Cardiac muscle cell (in vitro differentiated cells and primary cell): Measurements from ENCODE around the gene DRD4. TPM values are rescaled to one million over a fixed set of nuclear protein-coding genes. Genes with fewer than 3 reads are reported as not detected.

Experiments used
- DNase-seq, 2 donors: peaks; one replicate each; pipeline versions ENCODE4 v3.0.0 to v3.0.0-alpha.2; 2010 to 2017; ENCODE audit warnings: low read depth in 1 of 2, low spot score in 1 of 2
- H3K27ac ChIP-seq: fragments of 200-600 bp; sonication (generic); 2 replicates; pipeline ENCODE4 v1.5.1; 2016
- H3K27me3 ChIP-seq: fragments of 200-600 bp; sonication (generic); 2 replicates; pipeline ENCODE4 v1.6.0; 2016; ENCODE audit warnings: control low read depth
- H3K36me3 ChIP-seq: fragments of 200-600 bp; sonication (generic); 2 replicates; pipeline ENCODE4 v1.5.1; 2016; ENCODE audit warnings: control low read depth
- H3K4me1 ChIP-seq: fragments of 200-600 bp; sonication (generic); 2 replicates; pipeline ENCODE4 v1.8.1; 2017; ENCODE audit warnings: low read depth, mild to moderate bottlenecking, mixed run types
- H3K4me3 ChIP-seq: fragments of 200-600 bp; sonication (generic); 2 replicates; pipeline ENCODE4 v1.5.1; 2016; ENCODE audit warnings: mild to moderate bottlenecking
- H3K9me3 ChIP-seq: fragments of 200-600 bp; sonication (generic); 2 replicates; pipeline ENCODE4 v1.5.1; 2017; ENCODE audit warnings: low read depth, mild to moderate bottlenecking, control low read depth
- polyA plus RNA-seq: library from polyadenylated mRNA; unstranded; fragments of >200 nt; fragmentation: Nextera tagmentation; extraction: Ambion mirVana; gene quantifications from 2 replicates; pipeline ENCODE4 v1.2.1, GENCODE V29; 2016
- total RNA-seq: library from RNA; depleted of rRNA; stranded (reverse); fragments of >200 nt; gene quantifications from 2 replicates; pipeline ENCODE4 v1.2.3, GENCODE V29; 2016
- TF ChIP-seq, protein P1 (sequence below): IDR thresholded peaks from 2 replicates; pipeline ENCODE4 v1.5.1; 2012; ENCODE audit warnings: low read depth, mild to moderate bottlenecking, low read length

DRD4 gene
- total and polyA plus RNA-seq, 2 experiments from 2014 or later, result 0.75 to 1.2 TPM

DNA sequence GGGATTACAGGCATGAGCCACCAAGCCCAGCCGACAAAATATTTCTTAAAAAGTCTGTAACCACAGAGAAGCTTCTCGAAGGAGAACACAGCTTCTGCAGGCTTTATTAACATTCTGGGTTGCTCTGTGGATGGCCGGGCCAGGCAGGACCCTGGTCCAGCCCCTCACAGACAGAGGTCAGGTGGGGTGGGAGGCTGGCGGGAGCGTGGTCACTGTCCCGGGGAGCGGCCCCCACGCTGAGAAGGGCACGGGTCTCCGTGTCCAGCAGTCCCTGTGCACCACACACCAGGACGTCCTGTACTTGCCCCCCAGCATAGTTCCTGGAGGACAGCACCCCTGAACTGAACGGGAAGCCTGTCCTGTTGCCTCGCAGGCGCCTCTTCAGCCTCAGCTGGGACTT lies 19.4 kb downstream of the DRD4 start:
- H3K27me3 ChIP-seq, result no peaks in the 10 kb centered on the region
- DNase-seq, result no peak
- H3K4me1 ChIP-seq, result peaks cover 8% of the 10 kb centered on the region

DNA sequence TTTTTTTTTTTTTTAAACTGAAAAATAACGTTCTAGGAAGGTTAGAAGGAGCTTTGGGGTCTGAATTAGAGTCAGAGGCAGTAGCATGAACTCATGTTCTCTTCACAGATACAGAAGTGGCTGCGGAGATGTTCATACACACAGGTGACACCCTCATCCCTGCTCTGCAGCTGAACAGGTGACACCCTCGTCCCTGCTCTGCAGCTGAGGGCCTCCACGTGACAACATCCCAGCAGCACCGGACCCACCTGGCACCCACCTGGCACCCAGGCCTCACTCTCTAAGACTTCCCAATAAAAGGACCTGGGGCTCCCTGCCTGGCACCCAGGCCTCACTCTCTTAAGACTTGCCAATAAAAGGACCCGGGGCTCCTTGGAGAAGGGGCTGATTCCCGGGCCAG lies 19.8 kb downstream of the DRD4 start:
- H3K27me3 ChIP-seq, result no peaks in the 10 kb centered on the region
- peaks cover 8% of the 10 kb centered on the region for H3K4me1 ChIP-seq
- H3K36me3 ChIP-seq, result no peaks in the 10 kb centered on the region
- H3K4me3 ChIP-seq, result no peak overlapping the region
- no peak for DNase-seq
- TF ChIP-seq, protein P1, sequence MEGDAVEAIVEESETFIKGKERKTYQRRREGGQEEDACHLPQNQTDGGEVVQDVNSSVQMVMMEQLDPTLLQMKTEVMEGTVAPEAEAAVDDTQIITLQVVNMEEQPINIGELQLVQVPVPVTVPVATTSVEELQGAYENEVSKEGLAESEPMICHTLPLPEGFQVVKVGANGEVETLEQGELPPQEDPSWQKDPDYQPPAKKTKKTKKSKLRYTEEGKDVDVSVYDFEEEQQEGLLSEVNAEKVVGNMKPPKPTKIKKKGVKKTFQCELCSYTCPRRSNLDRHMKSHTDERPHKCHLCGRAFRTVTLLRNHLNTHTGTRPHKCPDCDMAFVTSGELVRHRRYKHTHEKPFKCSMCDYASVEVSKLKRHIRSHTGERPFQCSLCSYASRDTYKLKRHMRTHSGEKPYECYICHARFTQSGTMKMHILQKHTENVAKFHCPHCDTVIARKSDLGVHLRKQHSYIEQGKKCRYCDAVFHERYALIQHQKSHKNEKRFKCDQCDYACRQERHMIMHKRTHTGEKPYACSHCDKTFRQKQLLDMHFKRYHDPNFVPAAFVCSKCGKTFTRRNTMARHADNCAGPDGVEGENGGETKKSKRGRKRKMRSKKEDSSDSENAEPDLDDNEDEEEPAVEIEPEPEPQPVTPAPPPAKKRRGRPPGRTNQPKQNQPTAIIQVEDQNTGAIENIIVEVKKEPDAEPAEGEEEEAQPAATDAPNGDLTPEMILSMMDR, result no peak
- no peak overlapping the region for H3K27ac ChIP-seq
- no peaks in the 10 kb centered on the region for H3K9me3 ChIP-seq

More for the DNA sequence above, 19.4 kb downstream of the DRD4 start:
- no peaks in the 10 kb centered on the region for H3K9me3 ChIP-seq
- H3K27ac ChIP-seq, result no peak overlapping the region
- no peaks in the 10 kb centered on the region for H3K36me3 ChIP-seq
- H3K4me3 ChIP-seq, result no peak overlapping the region
- TF ChIP-seq, protein P1, result no peak

DNA sequence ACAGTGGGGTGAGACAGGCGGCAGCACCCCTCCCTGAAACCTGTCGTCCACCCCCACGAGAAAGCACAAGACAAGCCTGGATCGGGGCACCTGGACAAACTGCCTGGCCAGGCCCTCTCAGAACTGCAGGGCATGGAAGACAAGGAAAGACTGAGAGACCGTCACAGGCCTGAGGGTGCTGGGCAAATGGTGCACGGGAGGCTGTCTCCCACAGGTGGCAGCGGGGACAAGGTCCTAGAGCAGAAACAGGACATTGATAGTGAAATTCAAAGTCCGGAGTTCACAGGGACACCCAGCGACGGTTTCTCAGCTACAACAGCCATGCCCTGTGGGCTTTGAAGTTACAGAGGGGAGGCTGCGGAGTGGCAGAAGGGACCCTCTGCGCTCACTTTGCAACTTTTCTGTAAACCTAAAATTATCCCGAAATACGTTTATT lies 20.6 kb downstream of the DRD4 start:
- Histone ChIP-seq H3K4me3 (no peak overlapping the region), H3K9me3 (no peaks in the 10 kb centered on the region), H3K36me3 (no peaks in the 10 kb centered on the region), H3K27me3 (no peaks in the 10 kb centered on the region), H3K27ac (peak overlapping the region; percentile 0), H3K4me1 (peaks cover 8% of the 10 kb centered on the region)
- TF ChIP-seq, protein P1, result no peak
- DNase-seq, result no peak

GRCh38 chr11:659532-660085 lies 22.5 kb downstream of the DRD4 start:
- Histone ChIP-seq H3K4me1 (peaks cover 8% of the 10 kb centered on the region), H3K27ac (no peak overlapping the region), H3K4me3 (no peak overlapping the region), H3K36me3 (no peaks in the 10 kb centered on the region), H3K9me3 (no peaks in the 10 kb centered on the region), H3K27me3 (no peaks in the 10 kb centered on the region)
- no peak for DNase-seq
- TF ChIP-seq, protein P1, result no peak

DNA sequence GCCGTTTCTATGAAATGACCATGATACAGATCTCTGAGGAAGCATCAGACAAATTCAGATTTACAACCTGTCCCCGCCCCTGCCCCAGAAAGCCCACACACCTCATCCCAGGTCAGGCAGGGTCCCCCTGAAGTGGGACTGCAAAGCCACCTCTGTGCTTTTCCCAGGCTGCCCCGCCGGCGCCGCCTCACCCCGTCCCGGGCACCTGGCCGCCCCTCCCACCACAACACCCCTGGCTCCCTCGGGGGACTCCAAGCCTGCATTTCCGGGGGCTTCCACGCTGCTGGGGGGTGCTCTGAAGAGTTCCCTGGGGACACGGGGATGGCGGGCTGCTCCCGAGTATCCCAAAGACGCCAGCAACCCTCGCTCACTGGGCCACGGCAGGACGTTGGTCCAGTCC lies 23.2 kb downstream of the DRD4 start:
- no peaks in the 10 kb centered on the region for H3K27me3 ChIP-seq
- H3K36me3 ChIP-seq, result no peaks in the 10 kb centered on the region
- H3K4me3 ChIP-seq, result no peak overlapping the region
- peaks cover 8% of the 10 kb centered on the region for H3K4me1 ChIP-seq
- no peak for DNase-seq
- H3K9me3 ChIP-seq, result no peaks in the 10 kb centered on the region
- TF ChIP-seq, protein P1, result no peak
- peak overlapping the region; percentile 91 for H3K27ac ChIP-seq
